Endothelial cell of umbilical vein (primary cell): ENCODE measurements around the gene APOD. TPM values are rescaled to one million over a fixed set of nuclear protein-coding genes. Genes with fewer than 3 reads are reported as not detected.

ENCODE experiments used
- BruUV-seq: library from RNA; stranded (reverse); fragments of 400-500 nt; replicated peaks from 2 replicates; lab custom pipeline; 2021; lab: Mats Ljungman, UMichigan
- CTCF ChIA-PET: fragments of 300-600, 350-600 bp; sonication (Branson Sonifier 250); formaldehyde crosslinking; loops from one replicate; lab custom pipeline; 2021; ENCODE audit warnings: antibody characterized with exemption, inconsistent platforms; lab: Charles Lee
- POLR2A ChIA-PET: fragments of 300-600, 350-600 bp; sonication (Branson Sonifier 250); formaldehyde crosslinking; loops from one replicate; lab custom pipeline; 2021; ENCODE audit warnings: antibody characterized with exemption, inconsistent platforms; lab: Charles Lee
- DNase-seq: peaks from one replicate; pipeline ENCODE4 v3.0.0-alpha.2; 2011; ENCODE audit warnings: low read depth, low spot score
- FAIRE-seq: peaks from 2 replicates; lab custom pipeline; 2011; peaks lifted over from hg19 to GRCh38; lab: Jason Lieb, UNC
- H2AFZ ChIP-seq: 2 replicates; pipeline ENCODE4 v1.6.0; 2012; ENCODE audit warnings: low read depth, low read length, control low read depth, inconsistent platforms
- H3K27ac ChIP-seq: 2 replicates; pipeline ENCODE4 v1.5.1; 2011; ENCODE audit warnings: low read depth, mild to moderate bottlenecking, control low read depth, low read length, moderate library complexity; ENCODE audit not compliant: insufficient read depth
- H3K27me3 ChIP-seq, 2 experiments: 2 replicates each; pipeline versions ENCODE4 v1.6.0 to v1.6.1; 2011; ENCODE audit warnings: low read length in 2 of 2, mixed read lengths in 1 of 2; ENCODE audit not compliant: control insufficient read depth in 2 of 2, insufficient read depth in 2 of 2
- H3K36me3 ChIP-seq, 2 experiments: 2 replicates in 1 of 2; 3 replicates in 1 of 2; pipeline ENCODE4 v1.5.1; 2011; ENCODE audit warnings: low read length in 2 of 2, mild to moderate bottlenecking in 1 of 2, moderate library complexity in 1 of 2; ENCODE audit not compliant: control insufficient read depth in 2 of 2, insufficient read depth in 2 of 2; ENCODE audit errors: extremely low read depth in 1 of 2
- H3K4me1 ChIP-seq: 3 replicates; pipeline ENCODE4 v1.5.1; 2011; ENCODE audit warnings: mild to moderate bottlenecking, low read length; ENCODE audit not compliant: control insufficient read depth, insufficient read depth; ENCODE audit errors: extremely low read depth
- H3K4me2 ChIP-seq: 2 replicates; pipeline ENCODE4 v1.6.1; 2011; ENCODE audit warnings: low read length, control low read depth, mixed read lengths; ENCODE audit not compliant: insufficient read depth
- H3K4me3 ChIP-seq, 3 experiments: fragments of 200-600 bp in 1 of 3; sonication (generic), shearing (Covaris generic) in 1 of 3; replicated peaks in 1 of 3; 2 replicates each; pipeline ENCODE4 v1.5.1; 2011 to 2016; ENCODE audit warnings: control low read depth in 3 of 3, low read length in 3 of 3, mild to moderate bottlenecking in 2 of 3, inconsistent platforms in 1 of 3, low read depth in 1 of 3, moderate library complexity in 1 of 3; ENCODE audit not compliant: insufficient read depth in 1 of 3
- H3K79me2 ChIP-seq: 2 replicates; pipeline ENCODE4 v1.6.0; 2012; ENCODE audit warnings: low read length, inconsistent platforms; ENCODE audit not compliant: control insufficient read depth, insufficient read depth
- H3K9ac ChIP-seq: replicated peaks from 2 replicates; pipeline ENCODE3; 2011; ENCODE audit warnings: low read length, control low read depth; ENCODE audit not compliant: insufficient read depth; ENCODE audit errors: extremely low read depth
- H3K9me1 ChIP-seq: replicated peaks from 3 replicates; pipeline ENCODE4 v1.6.0; 2011; ENCODE audit warnings: mild to moderate bottlenecking, low read length; ENCODE audit not compliant: control insufficient read depth, insufficient read depth; ENCODE audit errors: extremely low read depth
- H3K9me3 ChIP-seq: replicated peaks from 2 replicates; pipeline ENCODE4 v1.5.1; 2012; ENCODE audit warnings: low read length, inconsistent platforms; ENCODE audit not compliant: control insufficient read depth, insufficient read depth
- H4K20me1 ChIP-seq: replicated peaks from 2 replicates; pipeline ENCODE3; 2011; ENCODE audit warnings: mild to moderate bottlenecking, low read length; ENCODE audit not compliant: control insufficient read depth, insufficient read depth; ENCODE audit errors: extremely low read depth
- CTCF ChIP-seq, 2 donors: IDR thresholded peaks; 1 replicate in 1 of 2; 2 replicates in 1 of 2; pipeline ENCODE4 v1.5.1; 2011; ENCODE audit warnings: low read length in 2 of 2, mild to moderate bottlenecking in 2 of 2, moderate library complexity in 2 of 2, control low read depth in 1 of 2, inconsistent platforms in 1 of 2, low read depth in 1 of 2; ENCODE audit not compliant: insufficient read depth in 1 of 2; ENCODE audit errors: extremely low read depth in 1 of 2
- FOS ChIP-seq: IDR thresholded peaks from 2 replicates; pipeline ENCODE4 v1.6.1; 2011; ENCODE audit warnings: mild to moderate bottlenecking, low read length, moderate library complexity, borderline replicate concordance; ENCODE audit not compliant: insufficient read depth
- GATA2 ChIP-seq: IDR thresholded peaks from 2 replicates; pipeline ENCODE4 v1.7.0; 2011; ENCODE audit warnings: low read depth, mild to moderate bottlenecking, moderate library complexity, mixed read lengths, low read length; ENCODE audit not compliant: insufficient read length, insufficient read depth
- JUN ChIP-seq: IDR thresholded peaks from 2 replicates; pipeline ENCODE4 v1.6.1; 2011; ENCODE audit warnings: borderline replicate concordance, low read depth; ENCODE audit not compliant: insufficient read length, insufficient read depth
- MYC ChIP-seq: IDR thresholded peaks from one replicate; pipeline ENCODE4 v1.6.1; 2011; ENCODE audit warnings: mild to moderate bottlenecking, low read depth, low read length
- POLR2A ChIP-seq: IDR thresholded peaks from 2 replicates; pipeline ENCODE4 v1.6.1; 2012; ENCODE audit warnings: low read depth, mild to moderate bottlenecking, control low read depth, low read length
- dilution Hi-C: fragments of 300-500 bp; cut with MboI; formaldehyde crosslinking; loops from one replicate; pipeline ENCODE4 v1.15.0; 2019; ENCODE audit warnings: low sequenced_read_pairs; ENCODE audit not compliant: extremely low pct_ligation_motif_present
- intact Hi-C: fragments of 100-400 bp; cut with micrococcal nuclease; formaldehyde crosslinking; loops from one replicate; pipeline ENCODE4 v1.10.0; 2022
- polyA plus RNA-seq, 4 experiments: library from polyadenylated mRNA; depleted of rRNA in 3 of 4; stranded (reverse) in 3 of 4; unstranded in 1 of 4; fragments of >200 nt; gene quantifications; 2 replicates each; pipeline versions ENCODE4 v1.2.1 to v1.2.3, GENCODE V29; 2011 to 2012; ENCODE audit warnings: missing spikeins in 1 of 4
- total RNA-seq: library from RNA; stranded (reverse); gene quantifications from 2 replicates; pipeline ENCODE4 v1.2.3, GENCODE V29; 2021

APOD gene
- total and polyA plus RNA-seq, 2 donors (not counting 3 experiments of a cell fraction or from before 2014, with no cell fraction given), result 2.2 to 2.9 TPM

GRCh38 chr3:195531683-195532082 lies 52.1 kb downstream of the APOD start:
- Histone ChIP-seq H2AFZ (no peak overlapping the region), H3K4me2 (no peak overlapping the region), H3K27me3 (no peaks in the 10 kb centered on the region), H3K4me3 (no peak overlapping the region), H3K9me1 (no peaks in the 10 kb centered on the region), H3K9ac (no peak overlapping the region), H3K79me2 (peaks cover 18% of the 10 kb centered on the region), H3K9me3 (no peaks in the 10 kb centered on the region), H4K20me1 (peaks cover 2% of the 10 kb centered on the region), H3K36me3 (no peaks in the 10 kb centered on the region), H3K4me1 (no peaks in the 10 kb centered on the region), H3K27ac (no peak overlapping the region)
- FAIRE-seq (no peak), DNase-seq (no peak)
- no TSS peak for BruUV-seq
- CTCF ChIA-PET, result interaction anchor here (2.2 kb wide), 1 partner anchor 261 kb away, joined by 9 read pairs; the partner anchor contains the start of gene XXYLT1
- intact Hi-C loops (no loop called here), dilution Hi-C loops (no loop called here)
- POLR2A ChIA-PET, result no interaction called here
- no peak for TF ChIP-seq CTCF (IDR thresholded peaks at IDR 0.05; ENCODE audit: extremely low read depth in 1 of 2, insufficient read depth in 1 of 2, low read depth in 1 of 2, low read length in 2 of 2)
- no peak for TF ChIP-seq GATA2
- TF ChIP-seq POLR2A, result no peak

GRCh38 chr3:195526492-195526891 lies 57.2 kb downstream of the APOD start:
- H3K9me1 ChIP-seq, result no peaks in the 10 kb centered on the region
- ChIA-PET POLR2A (interaction anchor here (0.9 kb wide), 1 partner anchor 16 kb away, joined by 3 read pairs; no protein-coding TSS in a partner anchor), CTCF (interaction anchor here (1.0 to 7.0 kb wide), 2 partner anchors 16 to 256 kb away, joined by 3 to 195 read pairs; partner anchors contain the start of gene XXYLT1)
- peaks cover under 1% of the 10 kb centered on the region for H3K79me2 ChIP-seq
- H4K20me1 ChIP-seq, result no peaks in the 10 kb centered on the region
- H3K9ac ChIP-seq, result no peak overlapping the region
- H3K27ac ChIP-seq, result no peak overlapping the region
- H3K4me1 ChIP-seq, result no peaks in the 10 kb centered on the region
- H2AFZ ChIP-seq, result no peak overlapping the region
- H3K9me3 ChIP-seq, result no peaks in the 10 kb centered on the region
- intact Hi-C loops (loop anchor here (10.0 kb wide), 1 partner anchor 82 kb away; the partner anchor contains the start of gene ACAP2), dilution Hi-C loops (no loop called here)
- H3K27me3 ChIP-seq, result no peaks in the 10 kb centered on the region
- FAIRE-seq, result no peak
- TF ChIP-seq GATA2, result no peak
- no peak for TF ChIP-seq JUN
- no peak for TF ChIP-seq MYC
- no peak for TF ChIP-seq FOS
- no peak overlapping the region for H3K4me2 ChIP-seq
- H3K4me3 ChIP-seq, result no peak overlapping the region
- no TSS peak for BruUV-seq
- no peak for DNase-seq
- H3K36me3 ChIP-seq, result peaks cover 5% of the 10 kb centered on the region in 2 experiments
